ENCODE data around the gene PTEN. TPM values are rescaled to one million over a fixed set of nuclear protein-coding genes. Genes with fewer than 3 reads are reported as not detected.
"Not testable (repeated sequence)": the region's sequence is repeated elsewhere in the genome, so short reads cannot be mapped to it uniquely, and the experiment has no call there.

The PTEN gene
- polyA plus RNA-seq, 1 experiment = 29.6 TPM

DNA sequence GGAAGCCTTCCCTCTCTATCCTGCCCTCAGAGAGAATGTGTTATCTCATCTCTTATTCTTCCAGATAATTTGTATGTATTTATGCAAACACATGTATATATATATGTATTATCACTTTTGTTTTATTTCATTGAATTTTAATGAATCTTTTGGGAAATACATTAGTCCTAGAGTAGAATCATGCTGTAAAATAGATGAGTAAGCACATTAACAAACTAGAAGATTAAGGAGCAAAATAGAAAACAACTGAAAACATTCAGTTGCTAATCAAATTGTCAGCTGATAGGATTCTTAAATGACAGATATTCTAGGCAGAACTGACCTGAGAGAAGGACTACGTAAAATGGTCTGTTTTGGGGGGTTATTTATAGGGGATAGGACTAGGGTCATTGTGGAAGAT is 11.3 kb upstream of the PTEN start:
- POLR2A ChIA-PET = no interaction called here

DNA sequence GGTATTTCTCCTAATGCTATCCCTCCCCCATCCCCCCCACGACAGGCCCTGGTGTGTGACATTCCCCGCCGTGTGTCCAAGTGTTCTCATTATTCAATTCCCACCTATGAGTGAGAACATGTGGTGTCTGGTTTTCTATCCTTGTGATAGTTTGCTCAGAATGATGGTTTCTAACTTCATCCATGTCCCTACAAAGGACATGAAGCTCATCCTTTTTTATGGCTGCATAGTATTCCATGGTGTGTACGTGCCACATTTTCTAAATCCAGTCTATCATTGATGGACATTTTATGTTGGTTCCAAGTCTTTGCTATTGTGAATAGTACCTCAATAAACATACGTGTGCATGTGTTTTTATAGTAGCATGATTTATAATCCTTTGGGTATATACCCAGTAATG is 8.2 kb upstream of the PTEN start:
- POLR2A ChIA-PET; H3K27me3 ChIP-seq (ENCODE audit: control insufficient read depth, insufficient read depth, low read length); DNase-seq (ENCODE audit: low read depth); H3K4me3 ChIP-seq (ENCODE audit: low read depth, low read length); H3K36me3 ChIP-seq (ENCODE audit: control insufficient read depth, insufficient read depth, low read length): not testable (repeated sequence)
- CTCF ChIA-PET = interaction anchor here (1.2 kb wide), 1 partner anchor 533 kb away, joined by 3 read pairs; no protein-coding TSS in a partner anchor

More for the DNA sequence above, 11.3 kb upstream of the PTEN start:
- Histone ChIP-seq H3K36me3 (ENCODE audit: control insufficient read depth, insufficient read depth, low read length) (no peaks in the 10 kb centered on the region), H3K4me3 (ENCODE audit: low read depth, low read length) (no peak overlapping the region), H3K27me3 (ENCODE audit: control insufficient read depth, insufficient read depth, low read length) (no peaks in the 10 kb centered on the region)
- CTCF ChIA-PET = interaction anchor here (0.6 to 4.1 kb wide), 7 partner anchors 7 to 700 kb away, joined by 3 to 39 read pairs (median 8); no protein-coding TSS in a partner anchor
- TF ChIP-seq, protein P1, sequence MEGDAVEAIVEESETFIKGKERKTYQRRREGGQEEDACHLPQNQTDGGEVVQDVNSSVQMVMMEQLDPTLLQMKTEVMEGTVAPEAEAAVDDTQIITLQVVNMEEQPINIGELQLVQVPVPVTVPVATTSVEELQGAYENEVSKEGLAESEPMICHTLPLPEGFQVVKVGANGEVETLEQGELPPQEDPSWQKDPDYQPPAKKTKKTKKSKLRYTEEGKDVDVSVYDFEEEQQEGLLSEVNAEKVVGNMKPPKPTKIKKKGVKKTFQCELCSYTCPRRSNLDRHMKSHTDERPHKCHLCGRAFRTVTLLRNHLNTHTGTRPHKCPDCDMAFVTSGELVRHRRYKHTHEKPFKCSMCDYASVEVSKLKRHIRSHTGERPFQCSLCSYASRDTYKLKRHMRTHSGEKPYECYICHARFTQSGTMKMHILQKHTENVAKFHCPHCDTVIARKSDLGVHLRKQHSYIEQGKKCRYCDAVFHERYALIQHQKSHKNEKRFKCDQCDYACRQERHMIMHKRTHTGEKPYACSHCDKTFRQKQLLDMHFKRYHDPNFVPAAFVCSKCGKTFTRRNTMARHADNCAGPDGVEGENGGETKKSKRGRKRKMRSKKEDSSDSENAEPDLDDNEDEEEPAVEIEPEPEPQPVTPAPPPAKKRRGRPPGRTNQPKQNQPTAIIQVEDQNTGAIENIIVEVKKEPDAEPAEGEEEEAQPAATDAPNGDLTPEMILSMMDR (IDR thresholded peaks at IDR 0.05; ENCODE audit: insufficient read depth, low read depth, low read length) = no peak
- DNase-seq (ENCODE audit: low read depth) = no peak

DNA sequence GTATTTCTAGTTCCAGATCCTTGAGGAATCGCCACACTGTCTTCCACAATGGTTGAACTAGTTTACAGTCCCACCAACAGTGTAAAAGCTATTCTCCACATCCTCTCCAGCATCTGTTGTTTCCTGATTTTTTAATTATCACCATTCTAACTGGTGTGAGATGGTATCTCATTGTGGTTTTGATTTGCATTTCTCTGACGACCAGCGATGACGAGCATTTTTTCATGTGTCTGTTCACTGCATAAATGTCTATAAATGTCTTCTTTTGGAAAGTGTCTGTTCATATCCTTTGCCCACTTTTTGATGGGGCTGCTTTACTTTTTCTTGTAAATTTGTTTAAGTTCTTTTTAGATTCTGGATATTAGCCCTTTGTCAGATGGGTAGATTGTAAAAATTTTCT is 7.8 kb upstream of the PTEN start:
- CTCF ChIA-PET = interaction anchor here (0.8 to 1.2 kb wide), 2 partner anchors 147 to 533 kb away, joined by 3 read pairs; no protein-coding TSS in a partner anchor
- POLR2A ChIA-PET; H3K4me3 ChIP-seq (ENCODE audit: low read depth, low read length); H3K36me3 ChIP-seq (ENCODE audit: control insufficient read depth, insufficient read depth, low read length); DNase-seq (ENCODE audit: low read depth); H3K27me3 ChIP-seq (ENCODE audit: control insufficient read depth, insufficient read depth, low read length): not testable (repeated sequence)

DNA sequence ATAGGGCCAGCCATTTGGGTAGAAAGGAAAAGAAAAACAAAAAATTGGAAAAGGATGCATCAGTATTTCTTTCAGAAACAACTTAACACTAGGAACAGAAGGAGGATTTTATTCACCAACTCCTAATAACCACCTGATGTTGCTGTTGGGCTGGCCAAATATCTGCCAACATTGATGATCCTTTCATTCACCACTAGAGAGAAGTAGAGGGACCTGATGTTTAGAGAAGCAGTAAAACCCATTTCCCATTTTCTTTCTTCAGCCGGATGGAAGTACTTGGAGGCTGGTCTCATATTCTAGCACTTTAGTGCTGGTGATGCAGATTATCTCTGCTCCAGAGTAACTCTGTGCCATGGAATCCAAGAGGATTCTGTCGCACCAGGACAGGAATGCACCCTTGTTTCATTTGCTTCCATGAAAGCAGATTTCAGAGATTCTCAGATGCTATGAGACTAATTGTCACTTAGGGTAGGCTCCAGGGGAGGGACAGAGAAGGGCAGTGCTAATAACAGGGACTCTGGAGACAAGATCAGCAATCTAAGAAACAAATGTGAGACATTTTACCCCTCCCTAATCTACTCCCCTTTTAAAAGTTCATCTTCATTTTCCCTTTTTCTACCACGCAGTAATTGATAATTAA is 3.1 kb upstream of the PTEN start:
- ChIA-PET POLR2A (no interaction called here), CTCF (interaction anchor here (1.3 to 6.3 kb wide), 6 partner anchors 10 to 693 kb away, joined by 3 to 45 read pairs (median 7); no protein-coding TSS in a partner anchor)
- DNase-seq (ENCODE audit: low read depth) = no peak
- no peaks in the 10 kb centered on the region for H3K36me3 ChIP-seq (ENCODE audit: control insufficient read depth, insufficient read depth, low read length)
- TF ChIP-seq, protein P1 (IDR thresholded peaks at IDR 0.05; ENCODE audit: insufficient read depth, low read depth, low read length) = peak; percentile 40
- H3K4me3 ChIP-seq (ENCODE audit: low read depth, low read length) = no peak overlapping the region
- no peaks in the 10 kb centered on the region for H3K27me3 ChIP-seq (ENCODE audit: control insufficient read depth, insufficient read depth, low read length)

DNA sequence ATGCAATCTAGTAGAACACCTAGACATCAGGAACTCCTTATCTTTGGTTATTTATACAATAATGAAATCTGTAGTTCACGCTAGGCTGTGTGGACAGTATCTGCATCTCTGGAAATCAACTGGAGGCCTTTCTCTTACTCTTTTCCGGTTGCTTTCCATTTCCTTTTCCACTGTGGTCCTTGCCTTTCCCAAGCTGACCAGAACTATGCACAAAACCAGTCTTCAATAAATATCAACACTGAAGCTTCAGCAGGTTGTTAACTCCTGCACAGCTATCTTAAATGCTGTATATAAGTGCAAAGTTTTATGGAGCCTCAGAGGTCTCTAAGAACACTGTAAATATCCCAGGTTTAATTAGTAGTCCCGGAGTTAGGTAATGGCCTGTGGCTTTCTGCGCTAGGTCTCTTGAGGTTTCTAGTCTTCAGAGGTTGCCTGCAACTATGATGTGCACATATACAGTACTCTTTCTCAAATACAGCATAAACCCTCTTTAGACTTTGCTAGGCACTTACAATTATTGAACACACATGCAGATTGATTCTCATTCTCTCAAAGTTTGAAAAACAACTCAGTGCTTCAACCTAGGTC is 2.5 kb upstream of the PTEN start:
- H3K4me3 ChIP-seq (ENCODE audit: low read depth, low read length) = peak overlapping the region; percentile 84; the same call in 1 of the 2 replicates
- ChIA-PET CTCF (interaction anchor here (1.0 to 6.3 kb wide), 8 partner anchors 10 to 692 kb away, joined by 3 to 45 read pairs (median 4); no protein-coding TSS in a partner anchor), POLR2A (interaction anchor here (1.1 kb wide), 1 partner anchor 328 kb away, joined by 6 read pairs; no protein-coding TSS in a partner anchor)
- H3K27me3 ChIP-seq (ENCODE audit: control insufficient read depth, insufficient read depth, low read length) = no peaks in the 10 kb centered on the region
- TF ChIP-seq, protein P1 (IDR thresholded peaks at IDR 0.05; ENCODE audit: insufficient read depth, low read depth, low read length) = no peak
- DNase-seq (ENCODE audit: low read depth) = no peak
- H3K36me3 ChIP-seq (ENCODE audit: control insufficient read depth, insufficient read depth, low read length) = no peaks in the 10 kb centered on the region

DNA sequence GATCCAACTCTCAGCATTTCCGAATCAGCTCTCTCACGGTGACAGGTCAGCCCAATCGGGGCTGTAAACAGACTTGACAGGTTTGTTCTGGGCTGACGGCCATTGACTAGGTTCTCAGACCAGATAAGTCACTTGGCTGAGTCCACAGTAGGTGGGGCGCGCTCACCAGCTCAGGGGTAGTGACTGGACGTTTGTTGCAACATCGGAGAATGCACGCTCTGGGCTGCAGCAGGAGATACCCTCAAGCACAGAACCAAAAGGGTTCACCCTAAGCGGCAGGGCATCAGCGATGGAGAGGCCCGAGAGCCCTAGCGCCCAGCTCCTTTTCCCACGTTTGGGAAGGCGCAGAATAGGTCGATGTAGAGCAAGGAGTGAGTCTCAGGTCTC is 1.9 kb upstream of the PTEN start:
- H3K36me3 ChIP-seq (ENCODE audit: control insufficient read depth, insufficient read depth, low read length) = no peaks in the 10 kb centered on the region
- POLR2A ChIA-PET = interaction anchor here (1.1 to 1.2 kb wide), 2 partner anchors 325 to 327 kb away, joined by 3 to 6 read pairs; no protein-coding TSS in a partner anchor

More for the DNA sequence above, 1.9 kb upstream of the PTEN start:
- Histone ChIP-seq H3K27me3 (ENCODE audit: control insufficient read depth, insufficient read depth, low read length) (no peaks in the 10 kb centered on the region), H3K4me3 (ENCODE audit: low read depth, low read length) (peak overlapping the region; percentile 84)
- CTCF ChIA-PET = interaction anchor here (0.7 to 6.3 kb wide), 12 partner anchors 11 to 693 kb away, joined by 3 to 45 read pairs (median 4); no protein-coding TSS in a partner anchor
- DNase-seq (ENCODE audit: low read depth) = no peak
- TF ChIP-seq, protein P1 (IDR thresholded peaks at IDR 0.05; ENCODE audit: insufficient read depth, low read depth, low read length) = peak; percentile 39; the same call in 1 of the 2 replicates
